GM08714 (cell line): ENCODE results near the gene NTMT1.

Experiments used
- H3K4me3 ChIP-seq: fragments of 200-500 bp; sonication (Bioruptor generic); 2 replicates; pipeline ENCODE4 v1.5.1; 2014; ENCODE audit warnings: mild to moderate bottlenecking, low read length, inconsistent platforms
- ZNF274 ChIP-seq: IDR thresholded peaks from 2 replicates; pipeline ENCODE4 v1.6.1; 2012; ENCODE audit warnings: mild to moderate bottlenecking, low read depth, low read length

Gene NTMT1

DNA sequence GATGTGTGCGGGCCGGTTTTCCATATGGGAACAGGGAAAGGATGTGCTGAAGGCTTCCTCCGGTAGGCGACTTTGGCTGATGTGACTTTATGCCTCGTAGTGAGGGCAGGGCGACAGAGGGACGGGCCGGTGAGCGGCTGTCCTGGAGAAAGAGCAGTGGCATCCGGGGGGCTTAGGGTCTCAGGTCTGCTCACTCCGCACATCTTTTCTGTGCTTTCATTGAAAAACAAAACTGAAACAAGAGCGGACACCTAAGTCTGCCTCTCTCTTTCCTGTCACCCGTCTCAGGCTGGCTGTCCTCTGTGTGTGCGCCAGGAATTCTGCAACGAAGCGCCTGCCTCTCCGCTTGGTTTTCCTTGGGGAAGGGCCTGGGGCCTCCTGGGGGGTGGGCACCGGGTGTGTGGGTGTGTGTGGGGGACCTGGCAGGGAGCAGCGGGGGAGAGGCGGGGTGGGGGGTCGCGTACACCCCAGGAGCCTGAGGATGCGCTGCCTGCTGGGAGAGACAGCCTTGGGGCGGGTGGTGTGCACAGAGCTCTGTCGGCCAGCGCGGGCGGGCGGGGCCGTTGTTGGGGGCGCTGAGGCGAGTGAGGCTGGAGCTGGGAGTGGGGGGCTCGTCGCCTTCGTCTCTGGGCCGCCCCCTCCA lies 38.9 kb downstream of the NTMT1 start:
- TF ChIP-seq ZNF274, result no peak
- no peak overlapping the region for H3K4me3 ChIP-seq

DNA sequence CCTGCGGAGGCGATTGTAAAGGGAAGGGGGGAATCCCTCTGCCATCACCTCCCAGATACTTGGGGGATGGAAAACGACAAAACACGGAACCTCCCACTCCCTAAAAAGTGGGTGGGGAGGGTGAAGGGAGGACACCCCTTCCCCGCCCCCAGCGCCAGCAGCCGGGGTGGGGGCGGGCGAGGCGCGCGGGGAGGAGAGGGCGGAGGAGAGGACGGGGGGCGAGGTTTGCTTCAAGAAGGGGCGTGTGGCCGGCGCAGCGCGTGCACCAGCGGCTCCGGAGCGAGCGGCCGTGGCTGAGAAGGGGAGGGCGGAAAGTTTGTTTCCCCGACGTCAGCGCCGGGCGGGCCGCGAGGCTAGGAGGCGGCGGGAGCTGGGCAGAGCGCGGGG lies 39.4 kb downstream of the NTMT1 start, which contains the start of gene PRRX2:
Gene PRRX2, plus strand, starts transcription at position 259 of the 387 bp plus-strand sequence. CDS start 221 bp downstream, outside the sequence.
- H3K4me3 ChIP-seq, result no peak within 1 kb of the TSS
- no peak for TF ChIP-seq ZNF274

DNA sequence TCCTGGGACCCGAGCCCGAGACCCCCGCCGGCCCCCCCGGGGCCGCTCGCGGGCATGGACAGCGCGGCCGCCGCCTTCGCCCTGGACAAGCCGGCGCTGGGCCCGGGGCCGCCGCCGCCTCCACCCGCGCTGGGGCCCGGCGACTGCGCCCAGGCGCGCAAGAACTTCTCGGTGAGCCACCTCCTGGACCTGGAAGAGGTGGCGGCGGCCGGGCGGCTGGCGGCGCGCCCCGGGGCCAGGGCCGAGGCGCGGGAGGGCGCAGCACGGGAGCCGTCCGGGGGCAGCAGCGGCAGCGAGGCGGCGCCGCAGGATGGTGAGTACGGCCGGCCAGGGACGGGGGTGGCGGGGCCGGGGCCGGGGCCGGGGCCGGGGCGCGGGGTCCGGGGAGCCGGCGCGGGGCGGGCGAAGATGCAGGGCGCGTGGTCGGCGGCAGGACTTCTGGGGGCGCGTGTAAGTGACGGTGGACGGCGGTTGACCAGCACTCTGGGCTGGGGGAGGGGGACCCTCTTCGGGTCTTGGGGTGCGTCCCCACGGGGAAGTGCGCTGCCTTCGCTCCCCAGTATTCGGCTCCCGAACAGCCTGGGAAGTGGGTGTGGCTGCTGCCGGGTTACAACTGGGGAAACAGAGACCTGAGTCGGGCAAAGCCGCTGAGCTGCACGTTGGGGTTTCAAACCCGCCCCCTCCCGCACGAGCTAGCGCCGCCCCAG lies 40.0 kb downstream of the NTMT1 start:
- H3K4me3 ChIP-seq, result no peak overlapping the region
- TF ChIP-seq ZNF274, result no peak

DNA sequence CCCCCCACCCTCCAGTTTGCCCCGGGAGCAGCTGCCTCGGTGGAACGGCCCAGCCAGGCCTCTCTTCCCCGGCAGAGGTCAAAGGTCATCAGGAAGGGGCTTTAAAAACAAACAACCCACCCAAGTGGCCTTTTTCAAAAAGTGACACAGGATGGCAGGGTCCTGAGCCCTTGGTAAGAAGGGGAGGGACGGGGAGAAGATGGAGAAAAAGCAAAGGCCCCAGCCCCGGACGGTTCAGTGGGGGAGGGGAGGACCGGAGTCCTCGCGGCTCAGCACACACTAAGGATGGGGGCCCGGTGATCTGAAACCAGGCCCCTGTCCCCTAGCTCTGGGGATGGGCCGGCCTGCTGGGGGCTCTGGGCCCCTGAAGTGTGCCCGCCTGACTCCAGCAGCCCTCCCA lies 40.6 kb downstream of the NTMT1 start:
- no peak overlapping the region for H3K4me3 ChIP-seq
- no peak for TF ChIP-seq ZNF274

DNA sequence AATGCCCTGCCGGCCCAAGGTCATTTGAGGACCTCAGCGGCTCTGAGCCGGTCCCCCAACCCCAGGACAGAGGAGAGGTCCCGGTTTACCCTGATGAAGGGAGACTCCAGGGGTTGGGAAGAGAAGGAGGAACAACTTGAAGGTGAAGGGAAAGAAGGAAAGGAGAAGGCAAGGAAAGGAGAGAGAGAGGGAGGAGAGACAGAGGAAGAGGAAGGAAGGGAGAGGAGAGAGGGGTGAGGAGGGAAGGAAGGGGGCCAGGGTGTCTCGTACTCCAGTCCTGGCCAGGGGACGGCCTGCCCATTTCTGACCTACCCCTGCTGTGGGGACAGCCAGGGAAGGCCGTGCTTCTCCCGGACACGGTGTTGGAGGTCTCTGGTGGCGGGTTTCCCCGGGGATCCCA lies 41.4 kb downstream of the NTMT1 start:
- H3K4me3 ChIP-seq, result no peak overlapping the region
- TF ChIP-seq ZNF274, result no peak

DNA sequence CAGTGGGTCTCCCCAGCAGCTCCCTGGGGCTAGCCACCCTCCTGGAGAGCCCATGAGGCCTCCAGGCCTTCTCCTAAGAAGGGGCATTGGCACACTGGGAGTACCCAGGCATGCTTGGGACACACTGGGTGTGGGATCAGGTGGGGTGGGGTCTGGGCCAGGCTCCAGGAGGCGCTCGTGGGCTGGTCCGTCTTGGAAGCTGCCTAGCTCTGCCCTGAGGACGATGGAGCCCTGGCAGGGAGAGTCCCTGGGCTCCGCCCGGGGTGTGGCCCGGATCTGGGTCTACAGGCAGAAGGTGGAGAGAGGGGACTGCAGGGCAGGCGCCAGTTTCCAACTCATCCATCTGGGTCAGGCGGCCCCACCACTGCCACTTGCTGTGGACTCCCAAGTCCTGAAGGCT lies 41.9 kb downstream of the NTMT1 start:
- TF ChIP-seq ZNF274, result no peak
- no peak overlapping the region for H3K4me3 ChIP-seq

DNA sequence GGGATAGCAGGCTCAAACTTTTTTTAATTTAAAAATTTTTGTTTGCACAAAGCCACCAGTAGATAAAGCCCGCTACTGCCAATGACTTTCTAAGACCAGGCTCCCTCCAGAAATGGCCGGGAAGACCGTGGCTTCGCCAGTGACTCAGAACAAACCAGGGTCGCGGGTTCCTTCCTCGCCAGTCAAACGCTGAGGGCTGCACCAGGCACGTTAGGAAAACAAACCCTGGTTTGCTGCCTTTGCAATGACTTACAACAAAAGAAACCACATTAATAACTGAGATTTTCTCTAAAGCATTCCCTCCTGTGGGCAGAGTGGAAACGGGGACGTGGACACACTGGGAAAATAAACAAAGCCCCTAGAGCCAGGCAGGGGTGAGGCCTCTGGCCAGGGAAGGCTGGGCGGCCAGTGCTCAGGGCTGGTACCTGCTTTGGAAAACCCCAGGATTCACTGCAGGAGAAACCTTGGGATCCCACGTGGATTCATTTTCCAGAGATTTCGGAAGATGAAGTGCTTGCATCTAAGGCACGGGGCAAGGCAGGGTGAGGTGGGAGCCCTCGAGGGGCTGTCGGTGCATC lies 43.3 kb downstream of the NTMT1 start:
- H3K4me3 ChIP-seq, result no peak overlapping the region
- no peak for TF ChIP-seq ZNF274

DNA sequence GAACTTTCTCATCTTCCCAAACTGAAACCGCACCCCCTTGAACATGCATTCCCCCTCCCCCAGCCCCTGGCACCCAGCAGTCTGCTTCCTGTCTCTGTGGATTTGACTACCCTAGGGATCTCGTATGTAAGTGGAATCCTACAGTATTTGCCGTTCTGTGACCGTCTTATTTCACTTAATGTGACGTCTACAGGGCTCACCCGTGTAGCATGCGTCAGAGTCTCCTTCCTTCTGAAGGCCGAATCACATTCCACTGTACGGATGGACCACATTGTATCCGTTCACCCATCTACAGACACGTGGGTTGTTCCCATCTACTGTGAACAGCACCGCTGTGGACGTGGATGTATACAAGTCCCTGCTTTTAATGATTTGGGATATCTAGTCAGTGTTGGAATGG lies 44.0 kb downstream of the NTMT1 start:
- TF ChIP-seq ZNF274, result no peak
- H3K4me3 ChIP-seq, result no peak overlapping the region

DNA sequence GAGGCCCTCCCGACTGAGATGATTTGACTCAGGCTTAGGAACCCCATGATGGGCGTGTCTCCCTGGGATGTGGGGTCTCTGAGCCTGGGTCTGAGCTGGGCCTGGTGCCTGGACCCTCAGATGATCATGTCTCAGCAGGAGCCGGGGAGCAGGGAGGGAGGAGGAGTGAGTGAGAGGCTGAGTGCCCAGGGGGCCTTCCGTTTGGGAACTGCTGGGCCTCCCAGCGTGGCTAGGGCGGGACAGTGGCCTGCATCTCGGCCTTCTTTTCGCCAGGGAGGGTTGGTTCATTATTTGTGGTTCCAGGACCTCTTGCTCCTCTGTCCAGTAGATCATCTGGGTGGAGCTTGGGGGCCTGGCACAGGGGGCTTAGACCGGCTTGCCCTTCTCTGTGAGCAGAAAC lies 45.1 kb downstream of the NTMT1 start:
- TF ChIP-seq ZNF274, result no peak
- H3K4me3 ChIP-seq, result no peak overlapping the region

DNA sequence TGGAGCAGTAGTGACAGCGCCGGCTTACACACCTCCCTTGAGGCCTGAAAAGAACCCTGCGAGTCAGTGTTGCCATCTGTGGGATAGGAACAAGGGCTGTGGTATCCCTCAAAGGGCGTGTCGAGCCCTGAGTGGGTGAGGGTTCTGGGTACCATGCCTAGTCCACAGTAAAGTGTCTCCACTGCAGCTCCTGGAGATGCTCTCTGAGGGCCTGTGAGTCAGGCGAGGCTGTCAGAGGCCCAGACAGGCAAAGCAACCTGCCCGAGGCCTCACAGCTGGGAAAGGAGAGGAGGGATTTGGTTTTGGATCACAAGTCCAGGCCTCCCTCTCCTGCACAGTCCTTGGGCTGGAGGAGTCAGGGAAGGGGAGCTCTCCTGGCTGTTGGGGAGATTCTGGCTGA lies 45.6 kb downstream of the NTMT1 start:
- H3K4me3 ChIP-seq, result no peak overlapping the region
- no peak for TF ChIP-seq ZNF274

DNA sequence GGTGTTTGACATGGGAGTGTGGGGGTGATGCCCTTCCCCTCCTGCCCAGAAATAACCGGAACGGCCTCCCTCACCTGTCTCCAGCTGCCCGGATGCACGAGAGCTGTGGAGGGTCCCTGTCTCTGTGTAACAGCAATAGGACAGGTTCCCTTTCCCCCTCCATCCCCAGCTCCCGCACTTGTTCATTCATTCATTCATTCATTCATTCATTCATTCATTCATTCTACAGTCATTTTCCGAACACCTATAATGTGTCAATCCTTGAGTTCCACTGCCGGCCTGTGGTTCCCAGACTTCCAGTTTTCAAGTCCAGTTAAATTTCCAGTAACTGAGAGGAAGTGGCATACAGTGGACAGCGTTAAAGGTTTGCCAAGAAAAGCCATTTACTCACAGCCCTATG lies 46.7 kb downstream of the NTMT1 start:
- TF ChIP-seq ZNF274, result no peak

DNA sequence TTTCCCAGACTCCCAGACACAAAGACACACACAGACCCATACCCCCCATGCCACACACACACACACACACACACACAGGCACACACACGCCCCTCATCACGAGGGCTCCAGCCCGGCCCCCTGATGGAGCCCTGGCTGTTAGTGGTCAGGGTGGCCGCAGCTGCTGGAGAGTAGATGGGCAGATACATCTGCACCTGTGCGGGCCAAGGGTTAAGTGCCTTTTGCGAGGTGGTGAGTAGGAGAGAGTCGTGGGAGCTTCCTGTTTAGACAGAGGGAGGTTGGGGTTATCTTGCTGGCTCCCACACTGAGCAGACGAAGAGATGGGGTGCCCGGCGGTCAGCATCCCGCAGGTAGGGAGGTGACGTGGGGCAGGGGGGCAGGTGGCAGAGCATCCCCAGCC lies 47.6 kb downstream of the NTMT1 start:
- no peak overlapping the region for H3K4me3 ChIP-seq
- TF ChIP-seq ZNF274, result no peak

More for the DNA sequence above, 46.7 kb downstream of the NTMT1 start:
- H3K4me3 ChIP-seq, result no peak overlapping the region

DNA sequence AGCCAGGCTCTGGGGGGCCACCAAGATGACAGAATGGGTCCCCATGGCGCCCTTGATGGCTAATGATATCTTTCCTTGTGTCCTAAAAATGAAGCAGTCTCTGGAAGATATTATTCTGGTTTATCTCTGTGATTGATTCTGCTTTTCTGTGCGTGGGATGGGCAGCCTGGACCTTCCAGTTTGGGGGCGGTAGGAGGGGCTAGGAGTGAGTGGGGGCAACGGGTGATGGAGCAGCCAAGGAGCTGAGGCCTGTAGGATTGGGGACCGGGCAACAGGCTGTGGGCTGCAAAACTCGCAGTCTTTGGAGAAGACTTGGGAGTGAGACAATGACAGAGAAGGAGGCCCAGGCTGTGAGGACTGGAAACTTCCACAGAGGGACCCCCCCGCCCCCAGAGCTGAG lies 48.3 kb downstream of the NTMT1 start:
- H3K4me3 ChIP-seq, result no peak overlapping the region
- TF ChIP-seq ZNF274, result no peak

DNA sequence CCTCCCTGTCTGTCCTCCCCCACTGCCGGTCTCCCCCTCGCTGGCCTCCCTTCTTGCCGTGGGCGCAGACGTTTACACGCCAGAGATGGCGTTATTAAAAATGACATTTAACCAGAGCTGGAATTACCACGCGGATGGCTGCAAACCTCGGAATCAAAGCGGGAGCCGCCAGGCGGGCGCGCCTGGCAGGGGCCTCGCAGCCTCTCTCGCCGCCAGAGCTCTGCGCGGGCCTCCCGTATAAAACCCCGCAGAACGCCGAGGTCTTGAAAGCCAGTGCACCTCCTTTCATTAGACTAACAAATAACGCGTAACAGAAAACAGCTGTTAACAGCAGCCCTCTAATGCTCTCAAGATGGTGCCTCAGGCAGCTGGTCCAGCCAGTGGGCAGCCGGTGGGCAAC lies 49.7 kb downstream of the NTMT1 start:
- TF ChIP-seq ZNF274, result no peak
- no peak overlapping the region for H3K4me3 ChIP-seq

DNA sequence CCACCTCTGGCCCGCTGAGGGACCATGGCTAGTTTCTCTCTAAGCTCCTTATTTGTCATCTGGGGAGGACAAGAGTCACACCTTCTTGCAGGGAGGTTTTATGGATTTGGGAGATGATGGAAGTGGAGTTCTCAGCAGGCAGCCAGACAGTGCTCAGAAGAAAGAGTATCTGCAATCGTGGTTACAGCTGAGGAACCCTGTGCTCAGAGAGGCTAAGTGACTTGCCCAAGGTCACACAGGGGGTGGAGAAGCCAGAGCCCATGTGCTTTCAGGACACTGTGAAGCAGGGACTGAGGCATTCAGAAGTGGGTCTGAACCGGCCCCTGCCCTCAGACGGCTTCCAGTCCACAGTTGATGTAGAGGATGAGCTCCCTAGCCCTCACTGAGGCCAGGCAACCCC lies 50.3 kb downstream of the NTMT1 start:
- no peak for TF ChIP-seq ZNF274

More for the DNA sequence above, 50.3 kb downstream of the NTMT1 start:
- H3K4me3 ChIP-seq, result no peak overlapping the region
